MM.1S (cell line): Measurements from ENCODE around the gene INTS11.

Source experiments
- DNase-seq: peaks from one replicate; pipeline ENCODE4 v3.0.0-alpha.2; 2015
- H2AFZ ChIP-seq: fragments of 300-600 bp; sonication (generic); 2 replicates; pipeline ENCODE4 v1.6.0; 2016; ENCODE audit warnings: antibody characterized with exemption, low read length
- H3F3A ChIP-seq: fragments of 300-600 bp; sonication (generic); 2 replicates; pipeline ENCODE4 v1.6.1; 2016; ENCODE audit warnings: mild to moderate bottlenecking, antibody characterized with exemption, low read length, moderate library complexity, mixed read lengths; ENCODE audit not compliant: insufficient read depth
- H3K27ac ChIP-seq: fragments of 300-600 bp; sonication (generic); 2 replicates; pipeline ENCODE4 v1.5.1; 2016; ENCODE audit warnings: mild to moderate bottlenecking, low read length
- H3K27me3 ChIP-seq: fragments of 300-600 bp; sonication (generic); replicated peaks from 2 replicates; pipeline ENCODE4 v1.6.0; 2016; ENCODE audit warnings: low read length; ENCODE audit not compliant: insufficient read depth
- H3K36me3 ChIP-seq: fragments of 300-600 bp; sonication (generic); replicated peaks from 2 replicates; pipeline ENCODE4 v1.6.1; 2016; ENCODE audit warnings: mild to moderate bottlenecking, low read length, mixed read lengths; ENCODE audit not compliant: insufficient read depth
- H3K4me1 ChIP-seq: fragments of 300-600 bp; sonication (generic); 2 replicates; pipeline ENCODE4 v1.6.1; 2016; ENCODE audit warnings: low read length, mixed read lengths
- H3K4me2 ChIP-seq: fragments of 300-600 bp; sonication (generic); 2 replicates; pipeline ENCODE4 v1.6.0; 2016; ENCODE audit warnings: low read depth, low read length
- H3K4me3 ChIP-seq: fragments of 300-600 bp; sonication (generic); 2 replicates; pipeline ENCODE4 v1.5.1; 2016; ENCODE audit warnings: low read length, mixed read lengths
- H3K79me2 ChIP-seq: fragments of 300-600 bp; sonication (generic); 2 replicates; pipeline ENCODE4 v1.6.1; 2016; ENCODE audit warnings: mixed run types, low read length, mixed read lengths
- H3K9ac ChIP-seq: fragments of 300-600 bp; sonication (generic); 2 replicates; pipeline ENCODE4 v1.6.1; 2016; ENCODE audit warnings: low read length, mixed read lengths
- H3K9me2 ChIP-seq: fragments of 300-600 bp; sonication (generic); replicated peaks from 2 replicates; pipeline ENCODE4 v1.6.1; 2016; ENCODE audit warnings: mild to moderate bottlenecking, low read length, mixed read lengths; ENCODE audit not compliant: insufficient read depth
- H3K9me3 ChIP-seq: fragments of 300-600 bp; sonication (generic); replicated peaks from 2 replicates; pipeline ENCODE4 v1.6.1; 2016; ENCODE audit warnings: mild to moderate bottlenecking, low read length, mixed read lengths; ENCODE audit not compliant: insufficient read depth
- H4K20me1 ChIP-seq: fragments of 300-600 bp; sonication (generic); 2 replicates; pipeline ENCODE4 v1.6.1; 2016; ENCODE audit warnings: mild to moderate bottlenecking, low read length, moderate library complexity, mixed read lengths; ENCODE audit not compliant: insufficient read depth
- CTCF ChIP-seq: fragments of 300-600 bp; sonication (generic); IDR thresholded peaks from 2 replicates; pipeline ENCODE4 v1.5.1; 2016; ENCODE audit warnings: antibody characterized with exemption, low read length, mixed read lengths
- EZH2 ChIP-seq: fragments of 300-600 bp; sonication (generic); optimal IDR thresholded peaks from 2 replicates; pipeline ENCODE3; 2017; ENCODE audit warnings: low read depth, mild to moderate bottlenecking, antibody characterized with exemption, low read length, mixed read lengths
- EZH2phosphoT487 ChIP-seq: fragments of 300-600 bp; sonication (generic); IDR thresholded peaks from 2 replicates; pipeline ENCODE4 v1.6.1; 2018; ENCODE audit warnings: antibody characterized with exemption, low read length

The INTS11 gene

DNA sequence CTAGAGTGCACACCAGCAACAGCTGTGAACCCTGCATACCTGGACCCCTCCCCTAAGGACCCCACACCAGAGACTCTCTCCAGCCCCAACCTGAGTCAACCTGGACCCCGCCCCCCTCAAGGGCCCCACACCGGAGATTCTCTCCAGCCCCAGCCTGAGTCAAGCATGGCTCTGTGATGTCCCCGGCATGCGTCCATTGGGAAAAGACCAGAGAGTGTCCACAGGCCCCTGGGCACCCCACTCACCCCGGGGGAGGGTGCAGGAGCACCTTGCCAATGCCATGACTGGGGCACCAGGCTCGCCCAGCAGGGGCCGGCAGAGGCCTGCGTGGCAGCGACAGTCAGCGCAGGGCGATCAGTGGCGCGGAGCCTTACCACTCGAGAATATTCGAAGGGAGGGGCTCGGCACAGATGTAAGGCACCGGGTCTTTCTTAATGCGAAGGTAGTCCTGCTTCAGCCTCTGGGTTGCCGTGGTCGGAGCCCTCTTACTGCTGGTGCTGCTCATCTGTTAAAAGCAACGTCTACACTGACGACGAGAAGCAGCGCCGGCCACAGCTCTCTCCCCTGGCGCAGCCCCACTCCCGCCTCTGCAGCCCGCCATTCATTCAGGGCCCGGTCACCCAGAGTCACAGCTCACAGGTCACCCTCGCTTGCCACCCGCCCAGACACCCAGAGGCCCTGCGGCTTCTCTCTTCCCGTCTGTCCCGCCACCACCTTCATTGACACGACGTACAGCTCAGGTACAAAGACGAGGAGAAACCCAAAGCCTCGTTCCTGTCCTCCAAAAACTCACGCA lies 56.8 kb downstream of the INTS11 start:
- H3K4me1 ChIP-seq: peaks cover 8% of the 10 kb centered on the region
- no peak overlapping the region for H3K9ac ChIP-seq
- H3F3A ChIP-seq: no peaks in the 10 kb centered on the region
- H3K4me2 ChIP-seq: no peak overlapping the region
- no peak for DNase-seq
- peaks cover 7% of the 10 kb centered on the region; the same call in 1 of the 2 replicates for H3K36me3 ChIP-seq
- H2AFZ ChIP-seq: no peak overlapping the region
- H4K20me1 ChIP-seq: no peaks in the 10 kb centered on the region; the same call in 1 of the 2 replicates
- H3K27me3 ChIP-seq: no peaks in the 10 kb centered on the region
- TF ChIP-seq EZH2phosphoT487 (no peak), EZH2 (no peak), CTCF (no peak)
- no peak overlapping the region for H3K4me3 ChIP-seq
- peaks cover 63% of the 10 kb centered on the region for H3K79me2 ChIP-seq
- H3K9me3 ChIP-seq: no peaks in the 10 kb centered on the region
- H3K9me2 ChIP-seq: no peaks in the 10 kb centered on the region
- H3K27ac ChIP-seq: no peak overlapping the region

GRCh38 chr1:1264868-1265272 lies 59.6 kb downstream of the INTS11 start:
- Histone ChIP-seq H3K36me3 (peaks cover 10% of the 10 kb centered on the region; the same call in 1 of the 2 replicates), H4K20me1 (no peaks in the 10 kb centered on the region; the same call in 1 of the 2 replicates), H3F3A (no peaks in the 10 kb centered on the region), H3K4me2 (no peak overlapping the region), H3K27ac (no peak overlapping the region), H3K9me2 (no peaks in the 10 kb centered on the region), H3K9me3 (no peaks in the 10 kb centered on the region), H3K27me3 (no peaks in the 10 kb centered on the region), H3K4me3 (no peak overlapping the region), H3K4me1 (no peaks in the 10 kb centered on the region), H2AFZ (no peak overlapping the region), H3K79me2 (peaks cover 43% of the 10 kb centered on the region), H3K9ac (no peak overlapping the region)
- no peak for DNase-seq
- TF ChIP-seq EZH2phosphoT487: no peak
- TF ChIP-seq CTCF: peak; percentile 20

DNA sequence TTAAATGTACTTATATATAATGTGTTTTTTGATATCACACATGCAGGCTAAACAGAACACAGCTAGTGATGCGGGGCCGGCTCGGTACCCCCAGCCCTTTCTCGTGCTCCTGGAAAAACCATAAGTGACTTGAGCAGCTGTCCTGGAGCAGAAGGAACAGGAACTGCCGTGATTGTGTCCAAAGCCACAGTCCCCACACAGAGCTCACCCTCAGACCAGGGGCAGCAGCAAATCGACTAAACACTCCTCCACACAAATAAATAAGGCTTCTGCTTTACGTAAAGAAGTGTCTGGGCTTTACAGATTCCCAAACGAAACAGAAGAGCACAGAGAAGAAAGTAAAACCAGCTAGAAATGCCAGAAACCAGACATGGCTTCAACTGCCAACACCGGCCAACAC lies 60.4 kb downstream of the INTS11 start:
- no peak overlapping the region for H2AFZ ChIP-seq
- TF ChIP-seq EZH2: no peak
- peaks cover 39% of the 10 kb centered on the region for H3K79me2 ChIP-seq
- no peaks in the 10 kb centered on the region for H3K9me2 ChIP-seq
- no peaks in the 10 kb centered on the region for H3K4me1 ChIP-seq
- no peaks in the 10 kb centered on the region for H3K27me3 ChIP-seq
- no peak overlapping the region for H3K9ac ChIP-seq
- no peaks in the 10 kb centered on the region for H3F3A ChIP-seq
- DNase-seq: no peak
- H4K20me1 ChIP-seq: no peaks in the 10 kb centered on the region; the same call in 1 of the 2 replicates
- H3K4me3 ChIP-seq: no peak overlapping the region
- H3K27ac ChIP-seq: no peak overlapping the region
- no peak overlapping the region for H3K4me2 ChIP-seq
- no peaks in the 10 kb centered on the region for H3K9me3 ChIP-seq
- H3K36me3 ChIP-seq: peaks cover 10% of the 10 kb centered on the region; the same call in 1 of the 2 replicates

GRCh38 chr1:1262758-1263157 lies 61.7 kb downstream of the INTS11 start:
- Histone ChIP-seq H3K9me3 (no peaks in the 10 kb centered on the region), H3K9ac (no peak overlapping the region), H2AFZ (no peak overlapping the region), H3K9me2 (no peaks in the 10 kb centered on the region), H4K20me1 (no peaks in the 10 kb centered on the region; the same call in 1 of the 2 replicates), H3K27ac (no peak overlapping the region), H3K4me1 (no peaks in the 10 kb centered on the region), H3K4me2 (no peak overlapping the region), H3F3A (no peaks in the 10 kb centered on the region), H3K79me2 (peaks cover 30% of the 10 kb centered on the region), H3K4me3 (no peak overlapping the region), H3K36me3 (peaks cover 10% of the 10 kb centered on the region; the same call in 1 of the 2 replicates), H3K27me3 (no peaks in the 10 kb centered on the region)
- TF ChIP-seq CTCF (no peak), EZH2phosphoT487 (no peak), EZH2 (no peak)
- no peak for DNase-seq
